Natural killer cell (primary cell): ENCODE measurements around the gene TMEM190. TPM values are rescaled to one million over a fixed set of nuclear protein-coding genes. Genes with fewer than 3 reads are reported as not detected.
A peak's percentile ranks its signal among the peaks of the same experiment; 100 is the strongest.

Source experiments
- ATAC-seq, 3 donors: fragments of 150-1000 bp in 2 of 3; fragments of 200-7000 bp in 1 of 3; cut with Tn5 transposase; 1 replicate in 1 of 3; 2 replicates in 2 of 3; pipeline ENCODE4 v1.10.0; 2021; ENCODE audit warnings: mild to moderate bottlenecking in 2 of 3, moderate library complexity in 2 of 3
- DNase-seq, 2 donors: peaks; one replicate each; pipeline versions ENCODE4 v3.0.0 to v3.0.0-alpha.2; 2013 to 2021; ENCODE audit warnings: mixed read lengths in 1 of 2
- H3K27ac ChIP-seq: one replicate; pipeline ENCODE4 v1.5.1; 2013; ENCODE audit warnings: mild to moderate bottlenecking, low read length
- H3K27me3 ChIP-seq: one replicate; pipeline ENCODE4 v1.6.1; 2013; ENCODE audit warnings: low read length; ENCODE audit not compliant: control insufficient read depth, insufficient read depth
- H3K36me3 ChIP-seq: one replicate; pipeline ENCODE4 v1.6.1; 2013; ENCODE audit warnings: low read length; ENCODE audit not compliant: control insufficient read depth, insufficient read depth
- H3K4me1 ChIP-seq: one replicate; pipeline ENCODE4 v1.6.1; 2013; ENCODE audit warnings: low read length; ENCODE audit not compliant: control insufficient read depth, insufficient read depth
- H3K4me3 ChIP-seq: one replicate; pipeline ENCODE4 v1.5.1; 2013; ENCODE audit warnings: low read length
- H3K9me3 ChIP-seq: one replicate; pipeline ENCODE4 v1.6.1; 2013; ENCODE audit warnings: low read length; ENCODE audit not compliant: control insufficient read depth, insufficient read depth
- H3K27ac Mint-ChIP-seq, 2 donors: one replicate each; pipeline ENCODE4 v1.8.0; 2022; ENCODE audit warnings: mild to moderate bottlenecking in 2 of 2, mixed read lengths in 2 of 2, moderate library complexity in 1 of 2
- H3K27me3 Mint-ChIP-seq, 2 donors: one replicate each; pipeline ENCODE4 v1.8.0; 2022; ENCODE audit warnings: low read depth in 2 of 2, mixed read lengths in 2 of 2
- H3K36me3 Mint-ChIP-seq: one replicate; pipeline ENCODE4 v1.8.0; 2022; ENCODE audit warnings: mixed read lengths
- H3K4me1 Mint-ChIP-seq, 2 donors: one replicate each; pipeline ENCODE4 v1.8.0; 2022; ENCODE audit warnings: mixed read lengths in 2 of 2
- H3K4me3 Mint-ChIP-seq: one replicate; pipeline ENCODE4 v1.8.0; 2022; ENCODE audit warnings: mild to moderate bottlenecking, moderate library complexity, mixed read lengths
- H3K9me3 Mint-ChIP-seq, 2 donors: one replicate each; pipeline ENCODE4 v1.8.0; 2022; ENCODE audit warnings: mixed read lengths in 2 of 2
- WGBS: methylation state at CpG from one replicate; pipeline ENCODE4 v1.1.7; 2013; ENCODE audit warnings: missing lambda C conversion rate; ENCODE audit not compliant: insufficient coverage; 5-methylcytosine and 5-hydroxymethylcytosine counted together
- intact Hi-C: fragments of 100-400 bp; cut with micrococcal nuclease; formaldehyde crosslinking; loops from one replicate; pipeline ENCODE4 v1.14.2; 2022
- total RNA-seq, 4 donors: library from RNA; stranded (reverse); fragments of 120-200 nt in 1 of 4; gene quantifications; one replicate each; pipeline versions ENCODE4 v1.2.3 to v1.2.4, GENCODE V29; 2013 to 2022
- TF ChIP-seq, protein P1 (sequence below): fragments of 200-600 bp; IDR thresholded peaks from one replicate; pipeline ENCODE4 v1.8.0; 2022; ENCODE audit warnings: antibody characterized with exemption

The TMEM190 gene
- total RNA-seq, 3 donors from 2014 or later (not counting 1 experiment from before 2014, with no cell fraction given) = not detected

DNA sequence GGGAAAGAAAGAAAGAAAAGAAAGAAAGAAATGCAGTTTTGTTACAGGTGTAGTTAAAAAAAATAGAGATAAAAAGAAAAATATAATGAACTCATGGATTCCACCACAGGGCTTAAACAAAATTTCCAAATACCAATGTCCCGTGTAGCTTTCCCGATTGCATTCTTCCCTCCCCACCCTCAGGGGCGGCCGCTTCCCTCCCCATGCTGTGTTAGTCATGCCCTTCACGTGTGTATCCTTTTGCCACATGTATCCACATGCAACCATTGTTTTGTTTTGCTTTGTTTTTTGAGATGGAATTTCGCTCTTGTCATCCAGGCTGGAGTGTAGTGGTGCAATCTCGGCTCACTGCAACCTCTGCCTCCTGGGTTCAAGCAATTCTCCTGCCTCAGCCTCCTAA, 40.5 kb upstream of the TMEM190 start:
- no peak overlapping the region for H3K4me3 ChIP-seq
- H3K27ac ChIP-seq = no peak overlapping the region
- no peaks in the 10 kb centered on the region for H3K9me3 ChIP-seq
- Mint-ChIP-seq H3K36me3 (no peaks in the 10 kb centered on the region), H3K4me1 (peaks cover 13 to 27% of the 10 kb centered on the region in 2 donors), H3K9me3 (no peaks in the 10 kb centered on the region), H3K4me3 (no peak overlapping the region), H3K27ac (peak overlapping the region in 1 of 2 donors; percentile 70), H3K27me3 (peaks cover 0 to 9% of the 10 kb centered on the region in 2 donors)
- ATAC-seq = no peak
- WGBS = 95% methylated on average over 6 of the region's 7 CpGs
- intact Hi-C loops = no loop called here
- TF ChIP-seq, protein P1, sequence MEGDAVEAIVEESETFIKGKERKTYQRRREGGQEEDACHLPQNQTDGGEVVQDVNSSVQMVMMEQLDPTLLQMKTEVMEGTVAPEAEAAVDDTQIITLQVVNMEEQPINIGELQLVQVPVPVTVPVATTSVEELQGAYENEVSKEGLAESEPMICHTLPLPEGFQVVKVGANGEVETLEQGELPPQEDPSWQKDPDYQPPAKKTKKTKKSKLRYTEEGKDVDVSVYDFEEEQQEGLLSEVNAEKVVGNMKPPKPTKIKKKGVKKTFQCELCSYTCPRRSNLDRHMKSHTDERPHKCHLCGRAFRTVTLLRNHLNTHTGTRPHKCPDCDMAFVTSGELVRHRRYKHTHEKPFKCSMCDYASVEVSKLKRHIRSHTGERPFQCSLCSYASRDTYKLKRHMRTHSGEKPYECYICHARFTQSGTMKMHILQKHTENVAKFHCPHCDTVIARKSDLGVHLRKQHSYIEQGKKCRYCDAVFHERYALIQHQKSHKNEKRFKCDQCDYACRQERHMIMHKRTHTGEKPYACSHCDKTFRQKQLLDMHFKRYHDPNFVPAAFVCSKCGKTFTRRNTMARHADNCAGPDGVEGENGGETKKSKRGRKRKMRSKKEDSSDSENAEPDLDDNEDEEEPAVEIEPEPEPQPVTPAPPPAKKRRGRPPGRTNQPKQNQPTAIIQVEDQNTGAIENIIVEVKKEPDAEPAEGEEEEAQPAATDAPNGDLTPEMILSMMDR = no peak
- H3K27me3 ChIP-seq = peaks cover 2% of the 10 kb centered on the region
- no peak for DNase-seq
- H3K4me1 ChIP-seq = peaks cover 24% of the 10 kb centered on the region
- H3K36me3 ChIP-seq = no peaks in the 10 kb centered on the region

DNA sequence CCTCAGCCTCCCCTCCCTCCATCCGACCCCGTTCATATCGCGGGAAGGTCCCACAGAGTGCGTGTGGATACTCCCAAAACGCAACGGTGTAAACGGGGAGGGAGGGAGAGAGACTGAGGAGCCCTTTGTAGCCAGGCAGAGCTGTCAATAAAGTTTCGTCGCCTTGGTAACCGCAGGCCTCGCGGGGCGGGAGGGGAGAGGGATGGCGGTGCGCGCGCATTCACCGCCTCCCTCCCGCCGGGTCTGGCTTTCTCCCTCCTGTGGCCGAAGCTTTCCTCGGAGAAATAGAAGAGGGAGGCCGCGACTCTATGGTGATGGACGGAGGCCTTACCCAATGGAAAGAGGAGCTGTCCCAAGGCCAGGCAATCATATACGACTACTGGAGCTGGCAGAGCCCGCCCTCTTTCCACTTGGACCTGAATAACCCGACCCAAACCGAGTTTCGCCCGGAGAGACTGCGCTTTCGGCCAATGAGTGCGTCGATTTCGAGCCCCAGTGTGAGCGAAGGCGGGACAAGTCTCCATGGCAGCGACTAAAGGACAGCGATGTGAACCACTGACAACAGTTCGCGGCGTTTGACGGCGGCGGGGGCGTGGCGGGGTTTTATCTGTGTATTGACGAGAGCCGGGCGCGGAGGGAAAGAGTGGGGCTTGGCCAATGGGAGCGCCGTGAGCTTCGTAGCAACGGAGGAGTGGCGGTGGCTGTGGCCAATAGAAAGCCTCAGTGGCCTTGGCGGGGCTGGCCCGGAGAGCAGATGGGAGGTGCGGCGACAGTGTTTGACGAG, 37.3 kb upstream of the TMEM190 start, which contains the start of gene KMT5C:
TSS of gene KMT5C (plus strand) at position 772 of the 784 bp plus-strand sequence. CDS start 2,061 bp downstream, outside the sequence.
- Mint-ChIP-seq H3K36me3 (no peaks in the 10 kb centered on the region), H3K9me3 (no peaks in the 10 kb centered on the region), H3K4me1 (peaks cover 18 to 33% of the 10 kb centered on the region in 2 donors), H3K27ac (peak within 1 kb of the TSS; percentile 96 to 99), H3K27me3 (peaks cover 0 to 9% of the 10 kb centered on the region in 2 donors), H3K4me3 (peak within 1 kb of the TSS; percentile 94)
- ATAC-seq = peak; percentile 67 to 88 (median 76)
- peaks cover 4% of the 10 kb centered on the region for H3K36me3 ChIP-seq
- H3K27ac ChIP-seq = peak within 1 kb of the TSS; percentile 97
- peaks cover 31% of the 10 kb centered on the region for H3K4me1 ChIP-seq
- H3K4me3 ChIP-seq = peak within 1 kb of the TSS; percentile 57
- WGBS = under 1% methylated on average over 62 of the region's 63 CpGs
- H3K27me3 ChIP-seq = no peaks in the 10 kb centered on the region
- TF ChIP-seq, protein P1 = no peak
- no peaks in the 10 kb centered on the region for H3K9me3 ChIP-seq
- DNase-seq = peak; percentile 100
- intact Hi-C loops = loop anchor here (1.0 to 2.0 kb wide), 4 partner anchors 38 to 80 kb away; partner anchors contain the start of genes PPP6R1 and RPL28

DNA sequence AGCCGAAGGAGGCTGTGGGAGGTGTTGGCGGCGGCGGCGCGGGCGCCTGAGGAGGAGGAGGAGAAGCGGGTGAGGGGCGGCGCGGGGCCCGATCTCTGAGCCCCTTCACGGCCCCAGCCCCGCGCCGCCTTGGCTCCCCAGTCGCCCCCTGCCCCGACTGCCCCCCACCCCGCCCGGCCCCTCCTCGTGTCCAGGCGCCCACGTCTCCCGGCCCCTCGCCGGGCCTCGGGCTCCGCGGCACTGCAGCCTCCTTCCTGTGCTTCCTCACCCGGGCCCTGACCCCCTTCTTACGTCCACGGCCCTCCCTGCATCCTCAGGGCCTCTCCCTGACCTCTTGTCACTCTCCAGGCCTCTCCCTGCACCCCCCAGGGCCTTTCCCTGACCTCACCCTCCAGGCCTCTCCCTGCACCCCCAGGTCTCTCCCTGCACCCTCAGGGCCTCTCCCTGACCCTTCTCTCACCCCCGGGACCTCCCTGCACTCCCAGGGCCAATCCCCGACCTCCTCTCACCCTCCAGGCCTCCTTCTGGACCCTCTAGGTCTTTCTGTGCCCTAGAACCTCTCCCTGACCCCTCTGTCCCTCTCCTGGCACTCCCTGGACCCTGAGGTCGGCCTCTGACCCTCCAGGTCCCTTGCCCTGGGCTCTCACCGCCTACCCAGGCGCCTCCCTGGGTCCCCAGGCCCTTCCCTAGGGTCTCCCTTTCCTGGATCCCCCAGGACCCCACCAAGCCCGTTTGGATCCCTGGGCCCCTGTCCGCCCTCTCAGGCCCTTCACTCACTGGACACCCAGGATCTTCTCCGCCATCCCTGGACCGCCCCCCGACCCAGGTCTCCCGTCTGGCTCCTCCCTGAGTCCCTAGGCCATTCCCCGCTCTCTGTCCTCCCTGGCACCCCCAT, 36.5 kb upstream of the TMEM190 start:
- Mint-ChIP-seq H3K9me3 (no peaks in the 10 kb centered on the region), H3K27me3 (peaks cover 0 to 9% of the 10 kb centered on the region in 2 donors), H3K36me3 (no peaks in the 10 kb centered on the region), H3K4me1 (peaks cover 18 to 37% of the 10 kb centered on the region in 2 donors), H3K4me3 (peak overlapping the region; percentile 94), H3K27ac (peak overlapping the region; percentile 96 to 99)
- peak in 1 of 3 donors; percentile 1 for ATAC-seq
- TF ChIP-seq, protein P1 = no peak
- Histone ChIP-seq H3K4me1 (peaks cover 31% of the 10 kb centered on the region), H3K27me3 (no peaks in the 10 kb centered on the region), H3K36me3 (peaks cover 4% of the 10 kb centered on the region), H3K4me3 (peak overlapping the region; percentile 57), H3K27ac (peak overlapping the region; percentile 86), H3K9me3 (no peaks in the 10 kb centered on the region)
- intact Hi-C loops = loop anchor here (1.0 to 2.0 kb wide), 4 partner anchors 39 to 81 kb away; partner anchors contain the start of genes PPP6R1 and RPL28
- DNase-seq = peak; percentile 53 to 58
- 5% methylated on average over 44 of the region's 44 CpGs for WGBS
